GM23248 (cell line): ENCODE data around the gene PDCD7.
"Not testable (repeated sequence)": the region's sequence is repeated elsewhere in the genome, so short reads cannot be mapped to it uniquely, and the experiment has no call there.

ENCODE experiments used
- EZH2 ChIP-seq: fragments of 200-600 bp; sonication (generic); IDR thresholded peaks from 2 replicates; pipeline ENCODE4 v1.6.1; 2018; ENCODE audit warnings: antibody characterized with exemption, mild to moderate bottlenecking; ENCODE audit not compliant: insufficient read depth, poor library complexity, severe bottlenecking
- EZH2phosphoT487 ChIP-seq: fragments of 200-600 bp; sonication (generic); IDR thresholded peaks from 2 replicates; pipeline ENCODE4 v1.6.1; 2018; ENCODE audit warnings: antibody characterized with exemption, moderate library complexity, mild to moderate bottlenecking, low read depth; ENCODE audit not compliant: insufficient read depth

DNA sequence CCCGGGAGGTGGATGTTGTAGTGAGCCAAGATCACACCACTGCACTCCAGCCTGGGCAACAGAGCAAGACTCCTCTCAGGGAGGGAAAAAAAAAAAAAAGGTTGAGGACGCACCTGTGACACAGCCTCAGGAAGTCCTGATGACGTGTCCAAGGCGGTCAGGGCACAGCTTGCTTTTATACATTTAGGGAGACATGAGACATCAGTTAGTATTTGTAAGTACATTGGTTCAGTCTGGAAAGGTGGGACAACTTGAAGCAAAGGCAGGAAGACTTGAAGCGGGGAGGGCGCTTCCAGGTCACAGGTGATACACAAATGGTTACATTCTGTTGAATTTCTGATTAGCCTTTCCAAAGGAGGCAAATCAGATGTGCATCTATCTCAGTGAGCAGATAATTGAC, 5.0 kb upstream of the PDCD7 start:
- TF ChIP-seq EZH2, EZH2phosphoT487: not testable (repeated sequence)
